ENCODE measurements around the gene ILKAP. TPM values are rescaled to one million over a fixed set of nuclear protein-coding genes. Genes with fewer than 3 reads are reported as not detected.

Gene ILKAP
- total RNA-seq, 6 experiments from 2014 or later: 9.8 to 24.3 (median 16.8) TPM

- TF ChIP-seq CTCF (IDR thresholded peaks at IDR 0.05) (no peak), POLR2A (IDR thresholded peaks at IDR 0.05) (no peak)
- Histone ChIP-seq H3K27me3 (no peaks in the 10 kb centered on the region), H3K9me3 (no peaks in the 10 kb centered on the region), H3K36me3 (peaks cover 0 to 30% (median 2%) of the 10 kb centered on the region in 4 donors), H3K27ac (peak overlapping the region; percentile 35 to 81 (median 59)), H3K4me1 (peaks cover 0 to 17% (median 9%) of the 10 kb centered on the region in 4 donors), H3K4me3 (no peak overlapping the region)
- DNase-seq (peak in 1 of 3 donors; percentile 59), ATAC-seq (peak; percentile 48 to 63 (median 56))
- intact Hi-C loops (cut with DNase I): no loop called here
- 42% methylated on average over 6 of the region's 6 CpGs for WGBS (ENCODE audit: insufficient coverage, low coverage, low lambda C conversion rate, missing lambda C conversion rate)
These were observed 34.3 kb downstream of the ILKAP start for GRCh38 chr2:238169048-238169707.

- intact Hi-C loops (cut with DNase I): no loop called here
- H3K4me1 ChIP-seq: peaks cover 0 to 17% (median 9%) of the 10 kb centered on the region in 4 donors
- H3K9me3 ChIP-seq: no peaks in the 10 kb centered on the region
- no peaks in the 10 kb centered on the region for H3K27me3 ChIP-seq
- no peak overlapping the region for H3K4me3 ChIP-seq
- peak overlapping the region in 1 of 3 donors; percentile 50 for H3K27ac ChIP-seq
- no peak for ATAC-seq
- peaks cover 0 to 23% (median 0%) of the 10 kb centered on the region in 4 donors for H3K36me3 ChIP-seq
- no peak for DNase-seq
- 76% methylated on average over 4 of the region's 13 CpGs for WGBS (ENCODE audit: insufficient coverage, low coverage, low lambda C conversion rate, missing lambda C conversion rate)
- no peak for TF ChIP-seq POLR2A (IDR thresholded peaks at IDR 0.05)
- TF ChIP-seq CTCF (IDR thresholded peaks at IDR 0.05): no peak
These were observed 35.1 kb downstream of the ILKAP start for GRCh38 chr2:238168196-238169047.

GRCh38 chr2:238167761-238168160 is 35.7 kb downstream of the ILKAP start:
- no peaks in the 10 kb centered on the region for H3K9me3 ChIP-seq
- no peak for TF ChIP-seq POLR2A (IDR thresholded peaks at IDR 0.05)
- no peak for TF ChIP-seq CTCF (IDR thresholded peaks at IDR 0.05)
- ATAC-seq (no peak), DNase-seq (no peak)
- H3K27ac ChIP-seq: no peak overlapping the region
- peaks cover 0 to 17% (median 0%) of the 10 kb centered on the region in 4 donors for H3K36me3 ChIP-seq
- intact Hi-C loops (cut with DNase I): no loop called here
- peaks cover 0 to 17% (median 9%) of the 10 kb centered on the region in 4 donors for H3K4me1 ChIP-seq
- 60% methylated on average over 1 of the region's 8 CpGs for WGBS (ENCODE audit: insufficient coverage, low coverage, low lambda C conversion rate, missing lambda C conversion rate)
- H3K27me3 ChIP-seq: no peaks in the 10 kb centered on the region
- H3K4me3 ChIP-seq: no peak overlapping the region

- Histone ChIP-seq H3K27me3 (no peaks in the 10 kb centered on the region), H3K4me1 (peaks cover 0 to 17% (median 9%) of the 10 kb centered on the region in 4 donors), H3K4me3 (no peak overlapping the region), H3K36me3 (peaks cover 0 to 12% (median 0%) of the 10 kb centered on the region in 4 donors), H3K27ac (no peak overlapping the region), H3K9me3 (no peaks in the 10 kb centered on the region)
- TF ChIP-seq POLR2A (IDR thresholded peaks at IDR 0.05) (no peak), CTCF (IDR thresholded peaks at IDR 0.05) (no peak)
- no CpG with 5 or more reads among the region's 7 CpGs for WGBS (ENCODE audit: insufficient coverage, low coverage, low lambda C conversion rate, missing lambda C conversion rate)
- ATAC-seq (no peak), DNase-seq (no peak)
- intact Hi-C loops (cut with DNase I): no loop called here
These were observed 36.2 kb downstream of the ILKAP start for GRCh38 chr2:238167344-238167715.
